C4-2B (cell line): Measurements from ENCODE around the gene SIL1.

Experiments used
- CTCF ChIP-seq: fragments of 450-650 bp; conservative IDR thresholded peaks from 2 replicates; pipeline ENCODE4 v1.5.1; 2017; ENCODE audit warnings: mild to moderate bottlenecking
- ZFX ChIP-seq: fragments of 450-650 bp; IDR thresholded peaks from 2 replicates; pipeline ENCODE4 v1.6.1; 2017

GRCh38 chr5:138947780-138948179 lies 250.4 kb downstream of the SIL1 start:
- no peak for TF ChIP-seq CTCF
- no peak for TF ChIP-seq ZFX
